GM12875 (cell line): ENCODE data around the gene NEB.

ENCODE experiments used
- H3K4me3 ChIP-seq: one replicate; pipeline ENCODE4 v1.5.1; 2011; ENCODE audit warnings: low read depth, low read length, control low read depth
- CTCF ChIP-seq: IDR thresholded peaks from 2 replicates; pipeline ENCODE4 v1.5.1; 2011; ENCODE audit warnings: low read depth, mild to moderate bottlenecking, control low read depth, inconsistent platforms, low read length, moderate library complexity, borderline replicate concordance; ENCODE audit not compliant: insufficient read depth

Gene NEB

GRCh38 chr2:151577116-151577515 is 157.2 kb downstream of the NEB start:
- no peak for TF ChIP-seq CTCF
- H3K4me3 ChIP-seq: no peak overlapping the region

DNA sequence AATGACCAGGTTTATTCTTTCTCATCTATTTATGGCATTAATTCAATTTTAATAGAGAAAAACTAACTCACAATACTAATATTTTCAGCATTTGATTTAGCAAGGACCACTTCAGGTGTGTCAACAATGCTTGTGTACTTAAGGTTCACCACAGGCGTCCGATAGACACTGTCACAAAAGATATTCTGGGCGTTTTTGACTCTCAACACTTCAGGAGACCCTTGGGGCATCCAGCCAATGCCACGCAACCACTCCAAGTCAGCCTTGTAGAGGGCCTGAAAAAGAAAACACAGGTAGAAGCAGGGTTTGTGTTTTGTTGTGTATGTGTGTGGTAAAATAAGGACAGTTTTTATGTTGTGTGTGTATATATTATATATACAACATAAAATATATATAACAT is 158.2 kb downstream of the NEB start:
- H3K4me3 ChIP-seq: no peak overlapping the region
- no peak for TF ChIP-seq CTCF

GRCh38 chr2:151575338-151575737 is 158.9 kb downstream of the NEB start:
- no peak for TF ChIP-seq CTCF
- H3K4me3 ChIP-seq: no peak overlapping the region

DNA sequence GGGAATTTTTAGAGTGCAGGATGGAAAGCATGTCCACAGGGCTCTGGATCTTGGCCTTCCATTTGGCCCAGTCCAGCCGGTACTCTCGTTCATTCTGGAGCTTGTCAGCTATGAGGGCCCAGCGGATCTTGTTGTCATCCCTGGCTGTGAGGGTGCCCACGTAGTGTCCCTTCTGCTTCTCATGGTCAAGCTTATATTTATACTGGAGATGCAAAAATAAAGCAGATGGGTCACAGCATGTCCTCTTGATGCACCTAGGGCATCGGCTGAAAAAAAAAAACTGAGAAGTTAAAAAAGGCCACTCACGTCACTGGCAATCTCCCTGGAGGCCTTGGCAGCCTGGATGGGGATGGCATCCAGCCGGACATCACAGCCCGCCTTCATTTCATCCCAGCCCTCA is 164.1 kb downstream of the NEB start:
- TF ChIP-seq CTCF: no peak
- H3K4me3 ChIP-seq: no peak overlapping the region

- H3K4me3 ChIP-seq: no peak overlapping the region
- TF ChIP-seq CTCF: no peak
These were observed 165.1 kb downstream of the NEB start for GRCh38 chr2:151569167-151569566.

GRCh38 chr2:151568501-151568900 is 165.8 kb downstream of the NEB start:
- no peak overlapping the region for H3K4me3 ChIP-seq
- no peak for TF ChIP-seq CTCF

- TF ChIP-seq CTCF: no peak
- H3K4me3 ChIP-seq: no peak overlapping the region
These were observed 167.3 kb downstream of the NEB start for GRCh38 chr2:151567006-151567405.
